ENCODE measurements around the gene MCHR2.
"Not testable (repeated sequence)": the region's sequence is repeated elsewhere in the genome, so short reads cannot be mapped to it uniquely, and the experiment has no call there.

The MCHR2 gene, protein sequence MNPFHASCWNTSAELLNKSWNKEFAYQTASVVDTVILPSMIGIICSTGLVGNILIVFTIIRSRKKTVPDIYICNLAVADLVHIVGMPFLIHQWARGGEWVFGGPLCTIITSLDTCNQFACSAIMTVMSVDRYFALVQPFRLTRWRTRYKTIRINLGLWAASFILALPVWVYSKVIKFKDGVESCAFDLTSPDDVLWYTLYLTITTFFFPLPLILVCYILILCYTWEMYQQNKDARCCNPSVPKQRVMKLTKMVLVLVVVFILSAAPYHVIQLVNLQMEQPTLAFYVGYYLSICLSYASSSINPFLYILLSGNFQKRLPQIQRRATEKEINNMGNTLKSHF

DNA sequence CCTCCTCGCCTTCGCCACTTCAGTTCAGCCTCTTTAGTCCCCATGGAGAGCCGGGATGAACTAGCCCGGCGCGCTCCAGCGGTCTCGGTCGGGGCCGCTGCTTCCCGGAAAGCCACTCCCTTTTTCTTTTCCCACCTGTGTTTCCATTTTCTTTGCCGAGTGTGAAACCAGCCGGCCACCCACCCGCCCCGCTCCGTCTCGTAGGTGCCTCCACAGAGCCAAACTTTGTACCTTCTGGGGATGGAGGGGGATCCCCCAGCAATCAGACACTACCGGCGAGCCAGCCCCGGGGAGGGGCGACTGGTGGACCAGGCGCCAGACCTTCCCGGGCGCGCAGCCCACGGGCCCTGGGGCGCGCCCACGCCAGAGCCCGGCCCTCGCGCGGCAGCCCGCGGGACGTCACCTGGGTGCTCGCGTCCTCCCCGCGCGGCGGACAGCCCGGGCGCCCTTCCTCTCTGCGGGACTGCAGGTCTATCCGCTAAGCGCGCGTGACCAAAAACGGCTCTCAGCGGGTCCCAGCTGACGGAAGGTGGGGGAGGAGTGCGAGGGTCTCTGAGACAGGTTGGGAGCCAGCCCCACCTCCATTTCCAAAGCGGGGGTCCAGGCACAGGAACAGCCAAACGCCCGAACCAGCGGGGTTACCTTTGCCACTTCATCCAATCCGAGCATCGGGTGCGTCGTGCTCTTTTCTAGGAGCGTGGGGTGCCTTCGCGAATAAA, at the start of gene MCHR2:
MCHR2 (minus strand) TSS at position 691 of the 719 bp plus-strand sequence. CDS start 38,076 bp downstream, outside the sequence.
- DNase-seq: no peak

DNA sequence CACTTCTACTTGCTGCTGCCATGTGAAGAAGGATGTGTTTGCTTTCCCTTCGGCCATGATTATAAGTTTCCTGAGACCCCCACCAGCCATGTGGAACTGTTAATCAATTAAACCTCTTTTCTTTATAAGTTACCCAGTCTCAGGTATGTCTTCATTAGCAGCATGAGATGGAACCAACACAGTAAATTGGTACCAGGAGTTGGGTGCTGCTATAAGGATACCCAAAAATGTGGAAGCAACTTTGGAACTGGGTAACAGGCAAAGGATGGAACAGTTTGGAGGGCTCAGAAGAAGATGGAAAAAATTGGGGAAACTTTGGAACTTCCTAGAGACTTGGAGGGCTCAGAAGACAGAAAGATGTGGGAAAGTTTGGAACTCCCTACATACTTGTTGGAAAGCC, 44.5 kb upstream of the MCHR2 start:
- DNase-seq: not testable (repeated sequence)

DNA sequence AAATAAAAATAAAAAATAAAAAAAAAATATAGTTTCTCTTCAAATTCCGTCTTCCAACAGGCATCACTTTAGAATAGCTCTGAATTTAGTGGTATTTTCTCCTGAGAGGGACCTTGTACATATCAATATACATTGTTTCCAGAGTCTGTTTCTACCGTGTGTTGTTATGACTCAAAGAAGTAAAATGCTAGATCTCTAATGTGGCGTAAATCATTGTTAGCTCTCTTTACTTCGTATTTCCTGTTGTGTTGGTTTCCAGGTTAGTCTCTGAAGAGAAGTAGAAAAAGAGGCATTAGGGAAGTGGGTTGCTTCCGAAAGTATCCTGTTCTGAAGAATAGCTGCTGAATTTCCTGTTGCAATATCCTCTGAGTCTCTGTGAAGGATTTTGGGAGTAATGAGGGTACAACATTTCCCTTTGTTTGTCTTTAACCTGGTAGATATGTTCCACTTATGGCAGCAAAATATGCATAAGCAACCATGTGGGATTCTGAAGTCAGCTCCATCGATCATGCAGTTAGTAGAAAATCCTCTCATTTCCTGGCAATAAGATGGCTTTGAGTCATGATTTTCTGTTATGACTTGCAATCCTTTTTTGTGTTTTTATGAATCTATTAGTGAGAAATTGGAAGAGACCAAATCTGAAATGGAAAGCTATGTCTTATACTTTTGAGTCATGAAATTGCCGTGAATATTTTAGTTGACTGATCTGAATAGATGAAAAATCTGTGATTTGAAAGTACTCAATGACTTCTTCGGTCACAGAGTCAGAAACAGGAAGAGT, 42.0 kb upstream of the MCHR2 start:
- DNase-seq: no peak

DNA sequence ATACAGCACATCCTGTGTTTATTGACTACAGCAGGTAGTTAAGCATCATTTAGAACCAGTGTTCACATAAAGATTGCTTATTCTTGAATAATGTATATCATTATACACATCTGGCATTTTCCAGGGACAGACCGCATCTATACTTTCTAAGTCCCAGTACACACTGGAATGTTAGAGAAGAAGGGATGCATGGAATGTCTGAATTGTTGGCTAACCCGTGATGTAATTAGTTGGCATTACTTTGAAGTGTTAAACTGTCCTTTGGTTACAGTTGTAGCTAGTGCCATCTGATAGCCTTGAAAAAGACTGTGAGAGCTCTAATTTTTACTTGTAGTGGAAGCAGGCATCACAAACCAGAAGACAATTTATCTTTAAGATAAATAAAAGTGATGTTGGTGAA, 29.8 kb upstream of the MCHR2 start:
- no peak for DNase-seq

DNA sequence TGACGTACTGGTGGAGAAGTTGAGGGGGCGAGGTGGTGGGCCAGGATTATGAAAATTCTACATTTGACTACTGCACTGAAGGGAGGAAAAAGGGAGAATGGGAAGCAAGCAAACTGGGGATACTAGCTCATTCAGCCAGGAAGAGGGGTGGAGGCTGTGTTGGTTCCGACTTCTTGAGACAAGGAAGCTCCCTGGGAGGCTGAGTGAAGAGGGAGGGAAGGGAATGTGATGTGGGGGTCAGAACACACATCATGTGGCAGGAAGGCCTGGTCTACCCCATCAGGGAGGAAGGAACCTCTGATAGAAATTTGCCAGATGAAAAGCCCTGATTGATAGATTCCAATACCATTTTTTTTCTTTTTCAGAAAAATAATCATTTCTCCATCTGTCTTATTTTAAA, 28.8 kb upstream of the MCHR2 start:
- DNase-seq: no peak

DNA sequence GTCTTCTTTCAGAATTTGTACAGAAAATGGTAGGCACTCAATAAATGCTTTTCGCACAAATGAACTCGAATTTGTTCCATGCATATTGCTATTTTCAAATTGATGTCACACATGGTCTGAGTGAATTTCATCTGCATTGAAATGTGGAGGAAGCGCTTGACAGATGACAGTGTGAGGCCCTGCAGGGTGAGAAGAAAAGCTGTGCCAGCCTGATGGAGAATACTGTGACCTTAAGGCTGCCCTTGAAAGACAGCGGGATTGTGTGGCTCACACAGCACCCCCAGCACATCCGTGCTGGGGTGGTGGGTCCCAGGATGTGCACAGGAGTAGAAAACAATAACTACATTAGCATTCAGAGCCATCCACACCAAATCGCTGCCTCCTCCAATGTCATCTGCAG, 14.8 kb upstream of the MCHR2 start:
- DNase-seq: no peak

DNA sequence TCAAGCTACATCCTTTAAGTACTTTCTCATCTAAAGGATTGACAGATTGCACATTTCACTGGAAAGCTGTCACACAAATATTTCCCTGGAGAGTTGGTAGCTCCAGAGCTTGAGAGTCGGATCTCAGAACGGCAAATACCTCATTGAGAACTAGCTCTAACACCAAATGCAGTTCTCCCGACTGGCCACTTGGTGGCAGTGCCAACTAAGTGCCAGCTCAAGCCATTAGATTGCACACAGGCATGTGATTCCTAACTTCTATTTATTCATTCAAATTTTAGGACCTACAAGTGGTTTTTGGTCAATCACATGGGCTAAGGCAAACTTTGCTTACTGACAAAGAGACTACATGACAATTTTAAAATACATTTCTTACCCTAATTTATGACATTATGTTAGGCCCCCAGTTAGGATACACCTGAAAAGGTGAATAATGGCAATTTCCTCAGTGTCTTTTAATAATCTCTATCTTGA, 7.9 kb upstream of the MCHR2 start:
- DNase-seq: peak; percentile 9

DNA sequence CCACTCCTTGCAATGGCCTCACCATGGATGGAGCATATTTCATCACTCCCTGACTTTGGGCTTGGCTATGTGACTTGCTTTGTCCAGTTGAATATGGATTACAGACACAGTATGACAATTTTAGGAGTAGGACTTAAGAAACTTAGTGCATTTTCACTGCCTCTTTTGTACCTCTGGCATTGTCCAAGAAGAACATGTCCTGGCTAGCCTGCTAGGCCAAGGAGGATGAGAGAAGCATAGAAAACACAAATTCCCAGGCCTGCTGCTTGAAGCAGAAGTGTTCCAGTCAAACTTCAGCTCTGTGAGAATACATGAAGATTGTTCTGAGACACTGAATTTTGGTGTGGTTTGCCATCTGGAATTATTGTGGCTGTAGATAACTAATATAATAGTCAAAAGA, 3.1 kb upstream of the MCHR2 start:
- DNase-seq: no peak

DNA sequence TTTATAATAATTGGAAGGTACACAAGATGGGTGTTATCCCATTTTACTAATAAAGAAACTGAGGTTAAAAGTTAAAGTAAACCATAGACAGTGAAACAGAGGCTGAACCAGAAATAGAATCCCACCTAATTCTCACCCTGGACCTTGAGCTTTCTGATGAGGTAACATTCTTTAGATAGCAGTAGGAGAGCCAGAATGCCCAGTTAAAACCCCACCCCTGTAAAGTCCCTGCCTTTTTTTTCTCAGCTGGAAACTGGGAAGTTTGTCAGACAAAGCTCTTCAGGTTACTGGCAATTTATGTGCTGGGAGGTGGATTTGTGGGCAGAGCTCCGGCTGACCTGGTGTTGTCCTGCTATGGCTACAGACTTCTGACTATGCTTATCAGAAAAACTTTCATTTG, 1.9 kb upstream of the MCHR2 start:
- no peak for DNase-seq

DNA sequence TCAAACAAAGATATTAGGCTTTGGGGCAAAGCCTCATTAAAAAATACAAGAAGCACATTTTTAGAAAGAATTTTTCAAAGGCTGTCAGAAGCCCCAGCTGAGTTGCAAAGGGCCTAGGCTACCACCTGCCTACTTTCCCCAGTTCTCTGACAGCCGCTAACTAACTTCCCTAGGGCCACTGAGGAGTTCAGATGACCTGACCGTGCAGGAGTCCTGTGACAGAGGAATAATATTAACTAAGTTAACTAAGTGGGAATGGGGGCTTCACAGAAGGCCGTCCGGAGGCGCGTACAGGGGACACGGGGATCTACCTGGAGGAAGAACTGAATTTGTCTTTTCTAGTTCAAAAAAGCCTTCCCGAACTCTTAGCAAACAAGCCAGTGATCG, 884 bp downstream of the MCHR2 start:
- no peak for DNase-seq

DNA sequence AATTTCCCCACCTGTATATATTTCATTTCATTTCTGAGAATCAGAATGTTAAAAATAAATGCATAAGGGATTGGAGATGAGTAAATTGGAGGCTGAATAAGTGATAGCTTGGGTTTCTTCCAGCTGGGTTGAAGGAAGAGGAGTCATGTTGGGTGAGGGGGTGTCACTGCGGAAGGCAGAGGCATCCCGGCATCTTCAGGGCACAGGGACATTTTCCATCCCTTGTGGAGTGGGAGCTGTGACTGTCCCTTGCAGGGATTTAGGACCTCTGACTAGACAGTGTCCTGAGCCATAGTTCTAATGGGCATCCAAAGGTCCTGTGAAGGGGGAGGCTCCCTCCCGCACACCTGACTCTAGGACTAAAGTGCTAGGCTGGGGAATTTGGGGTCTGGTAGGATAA, 2.1 kb downstream of the MCHR2 start:
- DNase-seq: no peak

DNA sequence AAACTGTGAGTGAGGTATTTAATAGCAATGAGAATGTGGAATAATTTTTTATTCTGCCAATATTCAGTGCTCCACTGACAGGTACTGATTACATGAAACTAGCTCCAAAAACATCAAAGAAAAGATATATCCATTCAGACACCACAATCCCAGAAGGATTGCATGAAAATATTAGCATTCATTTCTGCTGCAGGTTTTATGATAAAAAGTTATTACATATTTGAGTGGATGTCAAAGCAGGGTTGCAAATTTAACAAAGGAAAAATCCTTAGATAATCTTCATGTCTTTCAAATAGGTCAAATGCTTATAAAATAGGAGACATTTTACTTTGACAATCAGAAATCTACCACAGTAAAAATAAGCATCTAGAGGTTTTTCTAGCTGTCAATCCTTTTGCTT, 13.3 kb downstream of the MCHR2 start:
- DNase-seq: no peak

DNA sequence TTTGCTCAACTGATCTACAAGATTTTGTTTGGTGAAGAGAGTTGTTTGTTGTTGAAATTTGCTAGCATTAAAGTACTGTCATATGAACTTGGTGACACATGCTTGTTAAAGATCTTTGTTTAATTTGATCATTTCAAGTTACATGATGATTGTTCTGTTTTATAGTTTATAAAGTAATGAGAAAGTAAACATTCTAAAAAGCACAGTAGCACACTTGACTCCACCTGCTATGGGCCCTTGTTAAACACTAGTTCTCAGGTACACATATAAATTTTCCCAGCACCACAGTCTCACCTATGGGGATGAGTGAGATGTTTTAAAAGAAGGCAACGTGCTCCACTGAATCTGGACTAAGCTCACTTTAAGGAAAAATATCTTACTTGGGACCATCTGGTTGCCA, 14.1 kb downstream of the MCHR2 start:
- DNase-seq: no peak

DNA sequence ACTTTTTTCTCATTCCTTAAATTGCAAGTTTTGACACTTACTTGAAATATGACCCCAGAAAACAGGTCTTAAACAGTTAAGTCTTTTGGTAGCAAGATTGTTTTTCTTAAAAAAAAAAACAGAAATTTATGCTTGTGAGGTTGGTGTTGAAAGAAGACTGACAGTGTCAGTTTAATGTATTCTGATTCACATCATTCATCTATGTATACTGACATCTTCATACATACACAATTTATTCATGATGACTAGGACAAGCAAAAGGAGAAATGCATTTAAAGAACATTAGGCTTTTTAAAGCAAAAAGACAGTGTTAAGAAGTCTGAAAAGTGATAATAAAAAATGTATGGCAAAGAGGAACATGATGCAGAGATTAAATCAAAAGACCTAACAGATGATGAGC, 27.0 kb downstream of the MCHR2 start:
- DNase-seq: no peak

DNA sequence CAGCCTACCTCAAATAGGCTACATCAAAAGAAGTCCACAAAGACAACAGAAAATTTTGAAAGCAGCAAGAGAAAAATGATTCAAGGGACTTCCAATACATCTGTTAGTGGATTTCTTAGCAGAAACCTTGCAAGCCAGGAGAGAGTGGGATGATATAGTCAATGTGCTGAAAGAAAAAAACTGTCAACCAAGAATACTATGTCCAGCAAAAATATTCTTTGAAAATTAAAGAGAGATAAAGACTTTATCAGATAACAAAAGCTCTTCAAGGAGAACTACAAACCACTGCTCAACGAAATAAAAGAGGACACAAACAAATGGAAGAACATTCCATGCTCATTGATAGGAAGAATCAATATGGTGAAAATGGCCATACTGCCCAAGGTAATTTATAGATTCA, 34.0 kb downstream of the MCHR2 start:
- no peak for DNase-seq

DNA sequence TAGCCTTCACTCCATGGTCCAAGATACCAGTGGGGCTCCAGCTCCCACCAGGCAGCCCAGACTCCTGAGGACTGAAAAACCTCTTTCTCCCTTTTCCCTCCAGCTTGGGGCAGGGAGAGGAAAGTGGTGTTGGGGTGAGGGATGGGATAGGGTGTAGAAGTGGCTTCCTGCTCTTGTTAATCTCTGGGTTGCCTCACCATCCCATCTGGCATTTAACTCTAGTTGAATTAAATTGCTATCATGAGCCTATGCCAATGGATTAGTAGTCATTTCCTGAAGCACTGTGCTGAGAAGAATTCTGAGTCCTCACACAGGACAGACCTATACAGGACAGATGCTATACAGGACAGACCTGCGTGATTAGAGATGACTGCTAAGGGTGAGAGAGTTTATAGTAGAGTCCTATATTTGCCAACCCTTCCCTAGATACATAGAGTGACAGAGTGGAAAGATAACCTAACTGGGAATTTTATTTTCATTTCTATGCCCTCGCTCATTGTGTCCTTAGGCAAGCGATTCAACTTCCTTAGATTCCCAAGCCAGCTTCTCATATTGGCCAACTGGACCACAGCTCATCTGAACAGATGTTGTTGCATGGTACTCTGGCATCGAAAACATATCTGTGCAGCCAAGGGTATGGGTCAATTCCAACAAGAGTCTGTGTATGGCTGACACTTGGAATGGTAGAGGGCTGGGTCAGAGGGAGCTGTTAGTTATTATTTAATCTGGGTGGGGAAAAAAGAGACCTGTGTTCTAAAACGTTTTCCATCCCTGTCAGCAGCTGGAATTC, 42.8 kb downstream of the MCHR2 start:
- DNase-seq: no peak

DNA sequence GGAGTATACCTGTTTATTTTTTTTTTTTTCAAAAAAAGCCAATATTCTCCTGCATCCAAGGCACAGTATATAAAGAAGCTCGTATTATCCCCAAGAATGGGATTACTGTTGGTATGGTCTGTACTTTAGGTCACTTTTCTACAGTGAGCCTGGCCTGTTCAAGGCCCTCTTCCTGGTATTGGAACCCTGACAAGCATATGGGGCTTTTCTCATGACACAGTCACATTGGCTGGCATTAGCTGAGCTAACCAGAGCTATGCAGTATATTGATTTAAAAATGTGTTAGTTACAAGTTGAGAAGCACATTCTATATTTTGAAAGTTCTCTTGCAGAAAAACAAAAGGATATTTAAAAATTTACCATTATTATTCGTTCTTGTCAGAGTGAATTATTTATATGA, 48.0 kb downstream of the MCHR2 start:
- no peak for DNase-seq

DNA sequence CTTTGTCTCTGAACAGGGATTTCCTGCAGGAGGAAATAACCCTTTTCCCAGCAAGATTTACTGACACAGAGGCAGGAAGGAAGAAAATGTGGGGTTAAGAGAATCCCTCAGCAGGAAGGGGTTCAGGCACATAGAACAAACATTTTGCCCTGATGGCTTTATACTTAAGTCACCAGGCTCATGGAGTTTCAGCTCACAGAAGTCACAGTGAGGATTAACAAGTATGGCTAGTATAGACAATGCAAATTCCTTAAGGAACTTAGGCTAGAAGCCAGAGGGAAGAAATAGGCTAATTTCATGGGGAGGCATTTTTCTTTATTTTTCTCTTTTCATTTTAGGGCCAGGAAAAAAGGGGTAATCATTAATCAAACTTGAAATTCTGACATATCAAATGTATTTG, 50.2 kb downstream of the MCHR2 start:
- no peak for DNase-seq

DNA sequence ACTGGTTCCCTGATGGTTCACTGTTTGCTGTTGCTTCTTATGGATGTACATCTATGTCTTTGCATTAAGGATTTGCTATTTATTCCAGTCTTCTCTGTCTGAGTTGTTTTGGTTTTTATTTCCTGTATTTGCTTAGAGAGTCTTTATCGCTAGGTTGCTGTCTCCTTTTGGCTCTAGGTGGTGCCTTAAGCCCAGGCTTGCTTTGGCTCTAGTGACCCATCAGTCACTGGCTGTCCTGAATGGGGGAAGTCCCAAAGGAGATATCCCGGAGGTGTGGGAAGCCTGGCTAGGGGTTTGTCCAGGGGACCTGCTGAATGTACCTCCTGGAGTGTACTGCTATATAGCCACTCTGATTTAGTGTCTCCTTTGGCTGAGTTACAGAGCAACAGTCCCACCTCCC, 53.4 kb downstream of the MCHR2 start:
- DNase-seq: no peak

DNA sequence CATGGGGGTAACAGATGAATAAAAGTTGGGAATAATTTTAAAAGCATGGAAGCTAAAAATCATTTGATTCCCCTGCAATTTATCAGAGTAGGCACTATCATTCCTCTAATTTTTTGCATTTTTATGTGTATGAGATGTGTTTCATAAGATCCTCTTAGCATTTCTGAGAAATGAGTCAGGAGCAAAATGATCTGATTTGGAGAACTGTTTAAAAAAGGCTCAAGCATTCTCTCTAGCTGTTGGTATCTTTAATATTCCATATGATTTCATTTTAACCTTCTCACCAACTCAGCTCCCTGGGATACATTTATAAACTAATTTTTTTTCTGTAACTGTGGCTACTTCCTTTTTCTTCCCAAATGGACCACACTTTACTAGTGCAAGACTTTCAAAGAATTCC, 60.9 kb downstream of the MCHR2 start:
- DNase-seq: no peak

DNA sequence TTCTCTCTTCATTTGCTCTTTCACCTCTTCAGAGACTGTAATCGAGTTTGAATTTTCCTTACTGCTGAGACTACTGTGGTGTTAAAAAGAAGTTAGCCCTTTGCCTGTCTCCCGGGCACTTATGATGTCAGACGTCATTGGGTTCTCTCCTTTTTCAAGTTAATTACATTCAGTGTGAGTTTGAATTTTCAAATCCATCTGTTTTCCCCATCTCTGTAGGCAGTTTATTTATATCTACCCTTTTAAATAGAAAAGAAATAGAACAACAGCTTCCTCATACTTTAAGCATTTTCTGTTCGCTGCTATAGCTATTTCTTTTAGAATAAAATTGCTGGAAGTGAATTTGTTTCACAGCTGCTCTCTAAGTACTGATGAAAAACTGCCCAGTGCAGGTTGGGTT, 81.4 kb downstream of the MCHR2 start:
- DNase-seq: no peak

DNA sequence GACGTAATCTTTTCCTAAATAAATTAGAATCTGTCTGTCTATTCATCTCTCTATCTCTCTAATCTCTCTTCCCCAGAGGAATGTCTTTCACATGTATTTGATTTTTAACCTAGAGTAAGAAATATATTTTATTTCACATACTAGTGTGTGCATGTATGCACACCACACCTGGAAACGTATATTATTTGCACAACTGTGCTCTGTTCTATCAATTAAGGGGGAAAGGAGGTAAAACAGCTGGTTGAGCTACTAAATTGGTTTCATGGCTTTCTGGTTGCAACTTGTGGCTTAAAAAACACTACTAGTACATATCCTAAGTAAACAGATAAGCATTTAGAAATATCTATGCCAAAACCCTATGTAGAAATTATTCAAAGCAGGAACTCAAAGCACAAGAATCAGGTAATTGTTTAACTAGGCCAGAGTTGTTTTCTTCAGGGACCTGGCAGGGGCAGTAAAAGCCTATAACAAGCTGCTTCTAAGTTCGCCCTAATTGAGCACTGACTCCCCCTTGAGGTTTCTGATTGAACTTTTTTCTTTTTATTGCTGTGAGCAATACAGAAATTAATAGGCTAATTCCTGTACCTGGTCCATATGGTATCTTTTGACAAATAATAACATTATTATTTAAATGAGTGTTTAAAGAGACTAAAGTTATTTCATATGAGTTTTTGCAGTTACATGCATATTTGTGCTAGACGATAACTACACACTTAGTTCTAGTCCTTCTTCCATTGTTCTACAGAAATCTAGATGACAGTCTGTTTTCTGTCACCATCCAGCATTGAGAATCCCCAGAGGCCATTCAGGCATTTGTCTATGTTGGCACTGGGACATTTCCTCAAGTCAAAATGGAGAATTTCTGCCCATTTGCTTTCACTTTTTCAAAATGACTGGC, 88.6 kb downstream of the MCHR2 start:
- no peak for DNase-seq
